Hepatocyte (in vitro differentiated cells): ENCODE measurements around the gene SCN1A. TPM values are rescaled to one million over a fixed set of nuclear protein-coding genes. Genes with fewer than 3 reads are reported as not detected.

Experiments used
- DNase-seq: peaks from one replicate; pipeline ENCODE4 v3.0.0-alpha.2; 2016; ENCODE audit warnings: low spot score
- H2AFZ ChIP-seq: fragments of 200-600 bp; sonication (generic); 2 replicates; pipeline ENCODE4 v1.6.0; 2016; ENCODE audit warnings: antibody characterized with exemption, mild to moderate bottlenecking
- H3K27ac ChIP-seq: fragments of 200-600 bp; sonication (generic); 2 replicates; pipeline ENCODE4 v1.5.1; 2016; ENCODE audit warnings: mild to moderate bottlenecking
- H3K27me3 ChIP-seq: fragments of 200-600 bp; sonication (generic); 2 replicates; pipeline ENCODE4 v1.6.1; 2016
- H3K36me3 ChIP-seq: fragments of 200-600 bp; sonication (generic); replicated peaks from 2 replicates; pipeline ENCODE4 v1.5.1; 2016; ENCODE audit warnings: low read depth; ENCODE audit not compliant: insufficient read depth
- H3K4me1 ChIP-seq: fragments of 200-600 bp; sonication (generic); 2 replicates; pipeline ENCODE4 v1.5.1; 2016; ENCODE audit warnings: mild to moderate bottlenecking, moderate library complexity; ENCODE audit not compliant: insufficient read depth
- H3K4me2 ChIP-seq: fragments of 200-600 bp; sonication (generic); 2 replicates; pipeline ENCODE4 v1.6.0; 2016
- H3K4me3 ChIP-seq: fragments of 200-600 bp; sonication (generic); 2 replicates; pipeline ENCODE4 v1.5.1; 2016; ENCODE audit warnings: mild to moderate bottlenecking
- H3K79me2 ChIP-seq: fragments of 200-600 bp; sonication (generic); 2 replicates; pipeline ENCODE4 v1.6.0; 2017; ENCODE audit warnings: mild to moderate bottlenecking
- H3K9me2 ChIP-seq: fragments of 200-600 bp; sonication (generic); replicated peaks from 2 replicates; pipeline ENCODE4 v1.6.0; 2017; ENCODE audit warnings: mild to moderate bottlenecking; ENCODE audit not compliant: insufficient read depth
- H3K9me3 ChIP-seq: fragments of 200-600 bp; sonication (generic); 2 replicates; pipeline ENCODE4 v1.5.1; 2016; ENCODE audit warnings: low read depth, mild to moderate bottlenecking
- H4K20me1 ChIP-seq: fragments of 200-600 bp; sonication (generic); 2 replicates; pipeline ENCODE4 v1.6.0; 2016; ENCODE audit warnings: mild to moderate bottlenecking; ENCODE audit not compliant: insufficient read depth, poor library complexity, severe bottlenecking
- EZH2 ChIP-seq: fragments of 200-600 bp; sonication (generic); IDR thresholded peaks from 2 replicates; pipeline ENCODE4 v1.6.1; 2016; ENCODE audit warnings: antibody characterized with exemption, mild to moderate bottlenecking, borderline replicate concordance
- EZH2phosphoT487 ChIP-seq: fragments of 200-600 bp; sonication (generic); IDR thresholded peaks from one replicate; pipeline ENCODE4 v1.6.1; 2018; ENCODE audit warnings: antibody characterized with exemption, mild to moderate bottlenecking, low read depth, moderate library complexity; ENCODE audit not compliant: unreplicated experiment, severe bottlenecking
- WGBS: methylation state at CpG from one replicate; pipeline ENCODE4 v1.1.6; 2016; ENCODE audit warnings: low lambda C conversion rate; ENCODE audit errors: missing lambda C conversion rate; 5-methylcytosine and 5-hydroxymethylcytosine counted together
- polyA plus RNA-seq: library from polyadenylated mRNA; unstranded; fragments of >200 nt; fragmentation: Nextera tagmentation; extraction: Ambion mirVana; gene quantifications from 2 replicates; pipeline ENCODE4 v1.2.1, GENCODE V29; 2016
- total RNA-seq: library from RNA; depleted of rRNA; stranded (reverse); fragments of >200 nt; gene quantifications from 2 replicates; pipeline ENCODE4 v1.2.3, GENCODE V29; 2014
- TF ChIP-seq, protein P1 (sequence below): fragments of 200-600 bp; sonication (generic); IDR thresholded peaks from 2 replicates; pipeline ENCODE4 v1.5.1; 2016; ENCODE audit warnings: antibody characterized with exemption, mild to moderate bottlenecking; ENCODE audit not compliant: poor library complexity

The SCN1A gene
- total and polyA plus RNA-seq, 2 experiments from 2014 or later = 0.03 TPM; not detected in 1

DNA sequence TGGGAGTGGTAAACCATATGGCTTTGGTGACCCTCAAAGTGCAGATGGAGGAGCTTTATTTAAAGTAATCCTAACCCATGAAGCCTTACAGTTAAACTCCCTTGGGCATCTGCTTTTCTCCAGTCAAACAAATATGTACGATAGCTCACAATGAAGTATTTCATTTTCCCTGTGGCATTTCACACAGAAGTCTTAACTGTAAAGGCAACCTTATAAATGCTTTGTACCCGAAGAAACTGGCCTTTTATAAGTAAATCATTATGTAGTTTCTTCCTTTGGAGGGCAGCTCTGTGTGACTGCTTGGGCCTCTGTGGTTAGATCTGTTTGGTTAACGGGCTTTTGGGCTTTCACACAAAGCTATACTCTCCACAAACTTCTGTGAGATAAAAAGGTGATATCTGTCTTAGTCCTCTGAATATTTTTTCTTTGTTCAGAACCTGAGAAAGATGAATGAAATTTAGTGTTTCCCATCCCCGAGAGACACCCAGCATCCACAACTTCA, 46.6 kb downstream of the SCN1A start:
- Histone ChIP-seq H4K20me1 (no peaks in the 10 kb centered on the region), H3K36me3 (no peaks in the 10 kb centered on the region), H3K27me3 (no peaks in the 10 kb centered on the region), H3K4me2 (no peak overlapping the region), H3K9me2 (no peaks in the 10 kb centered on the region), H3K27ac (no peak overlapping the region), H3K4me1 (no peaks in the 10 kb centered on the region), H3K9me3 (no peaks in the 10 kb centered on the region), H3K79me2 (no peaks in the 10 kb centered on the region), H2AFZ (no peak overlapping the region), H3K4me3 (no peak overlapping the region)
- WGBS = 45% methylated on average over 4 of the region's 4 CpGs
- TF ChIP-seq, protein P1, sequence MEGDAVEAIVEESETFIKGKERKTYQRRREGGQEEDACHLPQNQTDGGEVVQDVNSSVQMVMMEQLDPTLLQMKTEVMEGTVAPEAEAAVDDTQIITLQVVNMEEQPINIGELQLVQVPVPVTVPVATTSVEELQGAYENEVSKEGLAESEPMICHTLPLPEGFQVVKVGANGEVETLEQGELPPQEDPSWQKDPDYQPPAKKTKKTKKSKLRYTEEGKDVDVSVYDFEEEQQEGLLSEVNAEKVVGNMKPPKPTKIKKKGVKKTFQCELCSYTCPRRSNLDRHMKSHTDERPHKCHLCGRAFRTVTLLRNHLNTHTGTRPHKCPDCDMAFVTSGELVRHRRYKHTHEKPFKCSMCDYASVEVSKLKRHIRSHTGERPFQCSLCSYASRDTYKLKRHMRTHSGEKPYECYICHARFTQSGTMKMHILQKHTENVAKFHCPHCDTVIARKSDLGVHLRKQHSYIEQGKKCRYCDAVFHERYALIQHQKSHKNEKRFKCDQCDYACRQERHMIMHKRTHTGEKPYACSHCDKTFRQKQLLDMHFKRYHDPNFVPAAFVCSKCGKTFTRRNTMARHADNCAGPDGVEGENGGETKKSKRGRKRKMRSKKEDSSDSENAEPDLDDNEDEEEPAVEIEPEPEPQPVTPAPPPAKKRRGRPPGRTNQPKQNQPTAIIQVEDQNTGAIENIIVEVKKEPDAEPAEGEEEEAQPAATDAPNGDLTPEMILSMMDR = no peak
- TF ChIP-seq EZH2 = no peak
- no peak for TF ChIP-seq EZH2phosphoT487
- DNase-seq = no peak

DNA sequence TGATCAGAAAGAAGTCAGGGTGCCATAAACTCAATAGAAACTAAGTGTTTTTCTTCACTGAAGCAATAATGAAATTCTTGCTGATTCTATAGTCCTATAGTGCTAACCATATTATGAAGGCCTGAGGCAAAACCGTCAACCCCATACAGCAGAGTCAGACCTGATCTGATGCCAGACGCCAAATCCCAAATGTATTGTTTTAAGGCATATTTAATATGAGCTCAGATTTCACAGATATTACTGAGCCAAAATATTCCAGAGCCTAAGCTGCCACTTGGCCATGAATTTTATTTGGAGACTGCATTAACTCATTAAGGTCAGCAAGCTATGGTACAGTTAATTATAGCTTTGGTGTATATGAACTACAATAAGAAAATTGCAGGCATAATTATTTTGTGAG, 53.4 kb downstream of the SCN1A start:
- DNase-seq = no peak
- WGBS = 91% methylated on average over 2 of the region's 2 CpGs
- Histone ChIP-seq H3K9me3 (no peaks in the 10 kb centered on the region), H3K4me1 (no peaks in the 10 kb centered on the region), H3K9me2 (no peaks in the 10 kb centered on the region), H3K4me2 (no peak overlapping the region), H3K36me3 (no peaks in the 10 kb centered on the region), H3K27ac (no peak overlapping the region), H2AFZ (no peak overlapping the region), H3K79me2 (no peaks in the 10 kb centered on the region), H3K27me3 (no peaks in the 10 kb centered on the region), H3K4me3 (no peak overlapping the region), H4K20me1 (no peaks in the 10 kb centered on the region)
- no peak for TF ChIP-seq EZH2phosphoT487
- no peak for TF ChIP-seq EZH2
- TF ChIP-seq, protein P1 = no peak

DNA sequence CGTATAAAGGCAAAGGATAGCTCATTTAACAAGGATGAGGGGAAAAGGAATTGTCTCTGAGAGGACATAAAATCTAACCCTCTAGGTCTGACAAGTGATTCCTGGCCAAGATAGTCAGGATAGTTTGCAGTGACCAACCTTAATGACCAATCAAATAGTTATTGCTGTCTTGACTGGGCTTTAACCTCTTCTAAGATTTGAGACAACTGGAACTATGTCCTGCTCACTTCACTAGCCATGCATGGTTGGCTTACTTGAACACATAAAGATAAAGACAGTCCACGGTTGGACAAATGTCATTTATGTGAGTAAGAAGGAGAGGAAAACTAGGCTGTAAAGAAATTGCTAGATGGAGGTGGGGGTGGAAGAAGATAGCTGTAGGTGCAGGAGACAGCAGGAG, 53.8 kb downstream of the SCN1A start:
- H3K9me3 ChIP-seq = no peaks in the 10 kb centered on the region
- H2AFZ ChIP-seq = no peak overlapping the region
- no peaks in the 10 kb centered on the region for H3K4me1 ChIP-seq
- H3K4me2 ChIP-seq = no peak overlapping the region
- H4K20me1 ChIP-seq = no peaks in the 10 kb centered on the region
- no peaks in the 10 kb centered on the region for H3K27me3 ChIP-seq
- no peak overlapping the region for H3K27ac ChIP-seq
- H3K36me3 ChIP-seq = no peaks in the 10 kb centered on the region
- H3K4me3 ChIP-seq = no peak overlapping the region
- no peaks in the 10 kb centered on the region for H3K9me2 ChIP-seq
- H3K79me2 ChIP-seq = no peaks in the 10 kb centered on the region
- WGBS = 82% methylated on average over 2 of the region's 2 CpGs
- DNase-seq = no peak
- TF ChIP-seq EZH2phosphoT487 (no peak), EZH2 (no peak)
- TF ChIP-seq, protein P1 = no peak

DNA sequence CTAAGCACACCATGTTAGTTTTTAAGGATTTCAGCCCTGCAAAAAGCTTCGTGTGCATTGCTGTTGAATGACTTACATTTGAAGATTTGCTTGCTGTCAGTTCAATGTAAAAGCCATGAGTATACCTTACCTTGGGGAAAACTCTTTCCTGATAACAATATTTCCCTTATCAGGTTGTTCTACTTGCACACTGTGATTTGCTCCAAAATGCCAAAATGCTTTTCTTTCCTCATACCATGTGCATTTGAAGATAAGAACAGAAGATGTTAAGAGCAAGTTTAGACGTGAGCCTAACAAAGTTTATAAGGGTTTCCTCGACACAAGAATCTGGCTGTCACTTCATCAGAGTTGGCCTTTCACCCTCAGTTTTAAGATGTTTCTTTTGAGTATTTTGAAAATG, 57.6 kb downstream of the SCN1A start:
- no peaks in the 10 kb centered on the region for H3K9me3 ChIP-seq
- H4K20me1 ChIP-seq = no peaks in the 10 kb centered on the region
- H3K9me2 ChIP-seq = no peaks in the 10 kb centered on the region
- no peak overlapping the region for H3K27ac ChIP-seq
- no peak for DNase-seq
- no peaks in the 10 kb centered on the region for H3K79me2 ChIP-seq
- no peak for TF ChIP-seq EZH2phosphoT487
- TF ChIP-seq, protein P1 = no peak
- no peak for TF ChIP-seq EZH2
- no peak overlapping the region for H3K4me3 ChIP-seq
- no peaks in the 10 kb centered on the region for H3K27me3 ChIP-seq
- H3K4me2 ChIP-seq = no peak overlapping the region
- H2AFZ ChIP-seq = no peak overlapping the region
- H3K36me3 ChIP-seq = no peaks in the 10 kb centered on the region
- no peaks in the 10 kb centered on the region for H3K4me1 ChIP-seq
- WGBS = 44% methylated on average over 3 of the region's 3 CpGs
